Measurements from ENCODE around the gene KRTAP4-8.

DNA sequence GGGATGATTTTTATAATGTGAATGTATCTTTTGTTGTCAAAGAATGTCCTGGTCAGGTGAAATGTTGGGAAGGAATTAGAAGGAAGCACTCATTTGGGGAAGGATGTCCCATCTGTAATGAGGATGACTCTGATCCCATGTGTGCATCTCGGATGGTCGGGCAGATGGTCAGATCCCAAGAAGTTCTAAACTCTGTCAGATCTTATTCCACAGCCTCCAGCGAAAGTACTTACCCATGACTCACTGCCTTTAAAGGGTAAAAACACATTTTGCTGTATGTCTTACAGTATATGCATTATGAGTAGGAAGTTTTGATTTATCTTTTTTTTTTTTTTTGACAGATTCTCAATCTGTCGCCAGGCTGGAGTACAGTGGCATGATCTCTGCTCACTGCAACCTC lies 20.8 kb upstream of the KRTAP4-8 start:
- TF ChIP-seq, protein P1, sequence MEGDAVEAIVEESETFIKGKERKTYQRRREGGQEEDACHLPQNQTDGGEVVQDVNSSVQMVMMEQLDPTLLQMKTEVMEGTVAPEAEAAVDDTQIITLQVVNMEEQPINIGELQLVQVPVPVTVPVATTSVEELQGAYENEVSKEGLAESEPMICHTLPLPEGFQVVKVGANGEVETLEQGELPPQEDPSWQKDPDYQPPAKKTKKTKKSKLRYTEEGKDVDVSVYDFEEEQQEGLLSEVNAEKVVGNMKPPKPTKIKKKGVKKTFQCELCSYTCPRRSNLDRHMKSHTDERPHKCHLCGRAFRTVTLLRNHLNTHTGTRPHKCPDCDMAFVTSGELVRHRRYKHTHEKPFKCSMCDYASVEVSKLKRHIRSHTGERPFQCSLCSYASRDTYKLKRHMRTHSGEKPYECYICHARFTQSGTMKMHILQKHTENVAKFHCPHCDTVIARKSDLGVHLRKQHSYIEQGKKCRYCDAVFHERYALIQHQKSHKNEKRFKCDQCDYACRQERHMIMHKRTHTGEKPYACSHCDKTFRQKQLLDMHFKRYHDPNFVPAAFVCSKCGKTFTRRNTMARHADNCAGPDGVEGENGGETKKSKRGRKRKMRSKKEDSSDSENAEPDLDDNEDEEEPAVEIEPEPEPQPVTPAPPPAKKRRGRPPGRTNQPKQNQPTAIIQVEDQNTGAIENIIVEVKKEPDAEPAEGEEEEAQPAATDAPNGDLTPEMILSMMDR (IDR thresholded peaks at IDR 0.05): no peak
- TF ChIP-seq EZH2 (IDR thresholded peaks at IDR 0.05; ENCODE audit: borderline replicate concordance, insufficient read depth, low read depth, low read length, poor library complexity, severe bottlenecking): no peak
